HL-60 (cell line): ENCODE data around the gene PLIN1.

ENCODE experiments used
- DNase-seq, 2 experiments: peaks; one replicate each; pipeline ENCODE4 v3.0.0-alpha.2; 2010 to 2020; ENCODE audit warnings: low read depth in 1 of 2, low spot score in 1 of 2
- H3K27ac ChIP-seq: fragments of 250-450 bp; sonication (Bioruptor Pico); replicated peaks from 2 replicates; pipeline ENCODE4 v1.5.1; 2020; ENCODE audit warnings: mild to moderate bottlenecking, moderate library complexity
- H3K27me3 ChIP-seq: fragments of 250-450 bp; sonication (Bioruptor Pico); 2 replicates; pipeline ENCODE4 v1.5.1; 2021; ENCODE audit warnings: mild to moderate bottlenecking, moderate library complexity; ENCODE audit not compliant: insufficient read depth, poor library complexity, severe bottlenecking
- H3K4me3 ChIP-seq: replicated peaks from 2 replicates; pipeline ENCODE4 v1.5.1; 2011; ENCODE audit warnings: mild to moderate bottlenecking, control low read depth, low read length; ENCODE audit not compliant: insufficient read depth
- GABPA ChIP-seq: IDR thresholded peaks from 2 replicates; pipeline ENCODE4 v1.6.1; 2012; ENCODE audit warnings: low read depth
- POLR2AphosphoS5 ChIP-seq: IDR thresholded peaks from 2 replicates; pipeline ENCODE4 v1.6.1; 2012; ENCODE audit warnings: low read depth
- SPI1 ChIP-seq: IDR thresholded peaks from 2 replicates; pipeline ENCODE4 v1.6.1; 2012; ENCODE audit warnings: low read depth, mild to moderate bottlenecking, borderline replicate concordance
- TF ChIP-seq, protein P1 (sequence below): IDR thresholded peaks from 2 replicates; pipeline ENCODE4 v1.6.1; 2012; ENCODE audit warnings: low read depth; ENCODE audit not compliant: insufficient replicate concordance
- TF ChIP-seq, protein P2 (sequence below): IDR thresholded peaks from one replicate; pipeline ENCODE4 v1.5.1; 2011; ENCODE audit warnings: low read length, control low read depth, inconsistent platforms; ENCODE audit not compliant: insufficient read depth

Gene PLIN1

DNA sequence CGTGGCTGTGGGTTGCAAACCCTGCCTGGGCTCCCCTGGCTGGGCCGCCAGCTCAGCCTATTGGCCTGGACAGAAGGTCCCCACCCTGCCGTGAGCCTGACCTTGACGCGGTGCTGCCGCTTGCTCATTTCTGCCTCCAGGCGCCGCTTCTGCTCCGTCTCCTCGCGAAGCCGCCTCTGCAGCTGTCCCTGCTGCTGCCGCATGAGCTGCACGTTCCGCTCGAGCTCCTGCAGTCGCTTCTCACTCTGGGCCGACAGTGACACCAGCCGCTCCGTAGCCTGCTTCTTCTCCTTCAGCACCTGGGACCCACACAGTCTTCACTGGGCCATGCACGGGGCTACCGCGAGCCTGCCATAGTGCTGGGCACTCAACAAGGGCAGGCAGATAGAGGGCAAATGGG lies 45.6 kb downstream of the PLIN1 start:
- no peak for TF ChIP-seq GABPA
- no peak for TF ChIP-seq POLR2AphosphoS5
- TF ChIP-seq, protein P1, sequence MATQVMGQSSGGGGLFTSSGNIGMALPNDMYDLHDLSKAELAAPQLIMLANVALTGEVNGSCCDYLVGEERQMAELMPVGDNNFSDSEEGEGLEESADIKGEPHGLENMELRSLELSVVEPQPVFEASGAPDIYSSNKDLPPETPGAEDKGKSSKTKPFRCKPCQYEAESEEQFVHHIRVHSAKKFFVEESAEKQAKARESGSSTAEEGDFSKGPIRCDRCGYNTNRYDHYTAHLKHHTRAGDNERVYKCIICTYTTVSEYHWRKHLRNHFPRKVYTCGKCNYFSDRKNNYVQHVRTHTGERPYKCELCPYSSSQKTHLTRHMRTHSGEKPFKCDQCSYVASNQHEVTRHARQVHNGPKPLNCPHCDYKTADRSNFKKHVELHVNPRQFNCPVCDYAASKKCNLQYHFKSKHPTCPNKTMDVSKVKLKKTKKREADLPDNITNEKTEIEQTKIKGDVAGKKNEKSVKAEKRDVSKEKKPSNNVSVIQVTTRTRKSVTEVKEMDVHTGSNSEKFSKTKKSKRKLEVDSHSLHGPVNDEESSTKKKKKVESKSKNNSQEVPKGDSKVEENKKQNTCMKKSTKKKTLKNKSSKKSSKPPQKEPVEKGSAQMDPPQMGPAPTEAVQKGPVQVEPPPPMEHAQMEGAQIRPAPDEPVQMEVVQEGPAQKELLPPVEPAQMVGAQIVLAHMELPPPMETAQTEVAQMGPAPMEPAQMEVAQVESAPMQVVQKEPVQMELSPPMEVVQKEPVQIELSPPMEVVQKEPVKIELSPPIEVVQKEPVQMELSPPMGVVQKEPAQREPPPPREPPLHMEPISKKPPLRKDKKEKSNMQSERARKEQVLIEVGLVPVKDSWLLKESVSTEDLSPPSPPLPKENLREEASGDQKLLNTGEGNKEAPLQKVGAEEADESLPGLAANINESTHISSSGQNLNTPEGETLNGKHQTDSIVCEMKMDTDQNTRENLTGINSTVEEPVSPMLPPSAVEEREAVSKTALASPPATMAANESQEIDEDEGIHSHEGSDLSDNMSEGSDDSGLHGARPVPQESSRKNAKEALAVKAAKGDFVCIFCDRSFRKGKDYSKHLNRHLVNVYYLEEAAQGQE, result no peak
- TF ChIP-seq SPI1, result no peak
- TF ChIP-seq, protein P2, sequence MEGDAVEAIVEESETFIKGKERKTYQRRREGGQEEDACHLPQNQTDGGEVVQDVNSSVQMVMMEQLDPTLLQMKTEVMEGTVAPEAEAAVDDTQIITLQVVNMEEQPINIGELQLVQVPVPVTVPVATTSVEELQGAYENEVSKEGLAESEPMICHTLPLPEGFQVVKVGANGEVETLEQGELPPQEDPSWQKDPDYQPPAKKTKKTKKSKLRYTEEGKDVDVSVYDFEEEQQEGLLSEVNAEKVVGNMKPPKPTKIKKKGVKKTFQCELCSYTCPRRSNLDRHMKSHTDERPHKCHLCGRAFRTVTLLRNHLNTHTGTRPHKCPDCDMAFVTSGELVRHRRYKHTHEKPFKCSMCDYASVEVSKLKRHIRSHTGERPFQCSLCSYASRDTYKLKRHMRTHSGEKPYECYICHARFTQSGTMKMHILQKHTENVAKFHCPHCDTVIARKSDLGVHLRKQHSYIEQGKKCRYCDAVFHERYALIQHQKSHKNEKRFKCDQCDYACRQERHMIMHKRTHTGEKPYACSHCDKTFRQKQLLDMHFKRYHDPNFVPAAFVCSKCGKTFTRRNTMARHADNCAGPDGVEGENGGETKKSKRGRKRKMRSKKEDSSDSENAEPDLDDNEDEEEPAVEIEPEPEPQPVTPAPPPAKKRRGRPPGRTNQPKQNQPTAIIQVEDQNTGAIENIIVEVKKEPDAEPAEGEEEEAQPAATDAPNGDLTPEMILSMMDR, result no peak
- no peak for DNase-seq
- Histone ChIP-seq H3K4me3 (no peak overlapping the region), H3K27ac (no peak overlapping the region), H3K27me3 (no peaks in the 10 kb centered on the region)

DNA sequence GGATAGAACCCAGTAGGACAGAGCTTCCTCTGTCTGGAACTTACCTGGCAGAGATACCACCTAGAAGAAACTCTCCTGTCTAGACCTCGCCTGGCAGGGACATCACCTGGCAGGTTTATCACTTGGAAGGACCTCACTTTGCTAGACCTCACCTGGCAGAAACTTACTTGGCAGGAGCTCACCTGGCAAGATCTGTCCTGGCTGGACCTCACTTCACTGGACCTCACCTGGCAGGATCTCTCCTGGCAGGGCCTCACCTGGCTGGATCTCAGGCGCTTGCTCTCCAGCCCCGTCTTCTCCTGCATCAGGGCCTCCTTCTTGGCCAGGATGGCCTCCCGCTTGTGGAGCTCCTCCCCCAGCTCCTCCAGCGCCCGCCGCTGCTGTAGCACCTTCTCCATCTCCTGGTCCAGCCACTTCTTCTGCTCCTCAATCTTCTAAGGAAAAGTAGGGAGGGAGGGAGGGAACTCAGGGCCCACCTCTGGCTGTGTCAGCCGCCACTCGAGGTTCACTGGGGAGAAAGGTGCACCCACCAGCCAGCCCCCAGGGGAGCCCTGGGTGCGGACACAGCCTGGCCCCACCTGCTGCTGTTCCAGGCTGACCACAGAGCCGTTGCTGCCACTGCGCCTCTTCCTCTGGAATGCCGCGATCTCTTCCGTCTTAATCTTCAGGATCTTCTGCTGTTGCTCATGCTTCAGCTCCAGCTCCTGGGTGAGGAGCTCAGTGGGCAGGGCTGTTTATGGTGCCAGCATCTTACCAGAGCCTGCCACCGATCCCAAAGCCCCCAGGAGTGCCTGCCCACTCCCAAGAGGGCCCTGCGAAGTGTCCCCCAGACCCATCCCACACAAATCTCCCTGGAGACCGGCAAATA lies 46.4 kb downstream of the PLIN1 start:
- H3K27me3 ChIP-seq, result no peaks in the 10 kb centered on the region
- no peak for DNase-seq
- TF ChIP-seq, protein P1, result no peak
- TF ChIP-seq POLR2AphosphoS5 (no peak), SPI1 (no peak), GABPA (no peak)
- TF ChIP-seq, protein P2, result no peak
- no peak overlapping the region for H3K4me3 ChIP-seq
- no peak overlapping the region for H3K27ac ChIP-seq

DNA sequence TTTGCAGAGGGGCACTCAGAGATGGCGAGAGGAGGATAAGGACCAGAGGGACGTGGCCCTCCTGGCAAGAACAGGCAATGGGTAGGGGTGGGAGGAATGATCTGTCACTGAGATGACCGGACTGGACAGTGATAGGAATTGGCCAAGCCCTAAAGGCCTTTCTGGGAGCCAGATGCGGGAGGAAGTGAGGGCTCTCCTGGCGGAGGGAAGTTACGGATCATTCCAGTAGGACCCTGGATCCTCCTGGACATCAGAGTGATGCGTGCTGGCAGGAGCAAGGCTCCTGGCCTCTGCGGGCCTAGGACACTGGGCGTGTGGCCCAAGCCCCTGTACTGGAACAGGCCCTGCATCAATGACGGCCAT lies 47.3 kb downstream of the PLIN1 start:
- TF ChIP-seq GABPA (no peak), SPI1 (no peak), POLR2AphosphoS5 (no peak; the same call in 1 of the 2 replicates)
- TF ChIP-seq, protein P2, result no peak
- TF ChIP-seq, protein P1, result no peak
- Histone ChIP-seq H3K4me3 (no peak overlapping the region), H3K27ac (no peak overlapping the region), H3K27me3 (no peaks in the 10 kb centered on the region)
- DNase-seq, result no peak
